UCSD-AML1 (cell line): ENCODE measurements around the gene SAMM50.
"Not testable (repeated sequence)": the region's sequence is repeated elsewhere in the genome, so short reads cannot be mapped to it uniquely, and the experiment has no call there.

Experiments
- DNase-seq: peaks from one replicate; lab custom pipeline; 2025; ENCODE audit not compliant: unreplicated experiment; lab: John Stamatoyannopoulos, UW

The SAMM50 gene

GRCh38 chr22:43999378-43999777 lies 44.1 kb downstream of the SAMM50 start:
- no peak for DNase-seq

DNA sequence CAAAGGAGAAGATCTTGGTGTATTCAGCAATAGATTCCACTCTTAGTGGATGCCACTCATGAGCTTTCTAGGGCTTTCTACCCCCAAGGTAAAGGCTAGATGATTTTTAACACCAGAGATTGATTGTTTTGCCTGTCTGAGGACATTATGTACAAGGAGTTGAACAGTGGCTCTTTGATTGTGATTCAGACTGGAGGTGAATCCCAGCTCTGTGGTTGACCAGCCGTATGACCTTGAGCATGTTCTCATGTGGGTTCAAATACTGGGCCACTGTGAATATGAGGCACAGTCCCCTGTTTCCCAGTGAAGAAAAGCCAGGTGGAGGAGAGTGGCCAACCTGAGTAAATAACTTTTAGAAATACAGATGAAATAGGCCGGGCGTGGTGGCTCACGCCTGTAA lies 44.9 kb downstream of the SAMM50 start:
- no peak for DNase-seq

DNA sequence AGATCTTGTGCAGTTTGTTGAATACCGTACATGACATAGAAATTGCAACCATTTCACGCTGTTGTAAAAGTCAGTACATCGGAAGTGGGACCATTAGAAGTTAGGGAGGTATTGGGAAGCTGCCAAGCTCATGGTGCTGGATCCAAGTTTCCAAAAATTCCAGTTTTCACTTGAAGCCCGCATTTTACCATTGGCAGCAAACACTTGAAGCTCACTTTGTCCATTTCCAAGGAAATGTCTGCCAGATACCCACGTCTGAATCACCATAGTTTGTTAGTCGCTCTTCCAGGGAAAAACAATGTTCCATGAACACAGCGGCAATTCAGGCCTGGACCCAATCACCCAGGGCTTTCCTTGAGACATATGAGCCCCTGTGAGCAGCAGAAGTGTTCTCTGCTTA lies 46.3 kb downstream of the SAMM50 start:
- DNase-seq = no peak

DNA sequence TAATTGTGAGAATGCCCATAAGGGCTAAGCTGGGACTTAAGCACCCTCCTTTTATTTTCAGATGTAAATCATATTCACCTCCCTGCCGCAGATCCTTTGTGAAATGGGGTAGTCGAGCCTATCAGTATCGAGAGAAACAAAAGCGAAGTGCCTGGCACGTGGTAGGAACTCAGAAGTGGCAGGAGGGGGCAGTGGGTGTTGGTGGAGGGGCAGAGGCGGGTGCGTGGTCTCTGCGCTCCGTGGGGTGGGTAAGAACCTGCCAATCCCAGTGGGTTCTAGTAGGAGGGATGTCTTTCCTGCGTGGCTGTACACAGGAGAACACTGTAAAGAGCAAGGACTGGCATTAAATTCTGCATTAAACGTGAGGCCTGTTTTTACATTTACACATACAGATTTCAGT lies 47.1 kb downstream of the SAMM50 start:
- DNase-seq = no peak

GRCh38 chr22:44002997-44003396 lies 47.8 kb downstream of the SAMM50 start:
- no peak for DNase-seq

DNA sequence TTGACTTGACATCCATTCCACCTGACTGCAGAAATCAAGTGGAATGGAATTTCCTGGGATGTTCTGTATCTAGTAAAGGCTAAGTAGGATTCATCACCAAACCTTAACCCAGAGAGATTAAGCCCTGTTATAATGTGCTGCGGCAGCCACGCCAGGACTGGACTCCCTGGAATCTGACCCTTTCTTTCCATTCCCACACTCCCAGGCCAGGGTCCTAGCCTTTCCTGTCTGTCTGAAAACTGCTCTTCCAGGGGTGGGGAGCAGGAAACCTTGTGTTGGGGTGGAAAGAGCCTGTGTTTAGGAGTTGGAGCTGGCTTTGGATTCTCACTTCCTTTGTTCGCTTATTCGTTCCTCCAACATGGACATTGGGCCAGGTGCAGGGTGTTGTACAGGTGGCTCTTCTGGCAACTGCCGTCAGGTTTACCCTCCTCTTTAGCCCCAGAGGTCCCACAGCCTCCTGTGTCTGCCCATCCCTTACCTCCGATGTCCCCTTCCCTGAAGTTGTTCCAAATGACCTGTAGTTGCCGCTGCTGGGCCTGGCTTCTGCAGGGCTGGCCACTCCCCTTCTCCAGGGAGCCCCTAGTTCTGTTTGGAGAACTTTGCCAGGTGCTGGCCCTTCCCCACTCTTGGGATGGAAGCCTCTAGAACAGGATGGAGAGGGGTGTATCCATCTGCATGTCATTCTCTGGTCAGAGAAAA lies 48.3 kb downstream of the SAMM50 start:
- no peak for DNase-seq

- DNase-seq = no peak
Observed at GRCh38 chr22:44004104-44004460, 48.8 kb downstream of the SAMM50 start.

DNA sequence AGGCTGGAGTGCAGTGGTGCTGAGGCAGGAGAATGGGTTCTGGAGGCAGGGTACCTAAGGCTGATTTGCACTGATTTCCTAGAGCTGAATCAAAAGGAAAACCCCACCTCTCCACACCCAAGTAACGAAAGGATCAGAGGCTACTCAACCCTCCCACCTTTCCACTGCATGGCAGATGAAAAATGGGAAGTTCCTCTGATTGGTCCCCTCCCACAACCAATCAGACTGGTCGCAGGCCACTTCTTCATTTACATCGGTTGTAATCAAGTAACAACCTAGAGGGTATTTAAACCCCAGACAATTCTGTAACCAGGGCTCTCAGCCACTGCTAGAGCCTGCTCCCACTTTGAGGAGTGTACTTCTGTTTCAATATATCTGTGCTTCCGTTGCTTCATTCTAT lies 50.3 kb downstream of the SAMM50 start:
- DNase-seq = peak; percentile 42

DNA sequence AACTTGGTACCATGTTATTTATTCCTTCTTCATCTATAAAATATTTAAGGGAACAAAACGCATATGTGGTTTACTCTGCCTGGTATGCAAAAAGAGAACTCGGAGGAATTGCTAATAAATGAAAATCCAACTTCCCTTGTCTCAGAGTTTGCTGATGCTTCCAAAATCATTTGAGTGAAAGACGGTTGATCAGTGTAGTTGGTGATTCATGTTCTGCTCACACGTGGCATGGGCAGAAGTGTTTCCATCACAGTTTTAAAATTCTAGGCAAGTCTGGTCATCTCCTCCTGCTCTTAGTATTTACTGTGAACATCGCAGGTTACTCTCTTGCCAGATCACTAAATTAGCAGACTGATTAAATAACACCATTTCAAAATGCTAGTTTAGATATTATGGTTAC lies 56.9 kb downstream of the SAMM50 start:
- no peak for DNase-seq

DNA sequence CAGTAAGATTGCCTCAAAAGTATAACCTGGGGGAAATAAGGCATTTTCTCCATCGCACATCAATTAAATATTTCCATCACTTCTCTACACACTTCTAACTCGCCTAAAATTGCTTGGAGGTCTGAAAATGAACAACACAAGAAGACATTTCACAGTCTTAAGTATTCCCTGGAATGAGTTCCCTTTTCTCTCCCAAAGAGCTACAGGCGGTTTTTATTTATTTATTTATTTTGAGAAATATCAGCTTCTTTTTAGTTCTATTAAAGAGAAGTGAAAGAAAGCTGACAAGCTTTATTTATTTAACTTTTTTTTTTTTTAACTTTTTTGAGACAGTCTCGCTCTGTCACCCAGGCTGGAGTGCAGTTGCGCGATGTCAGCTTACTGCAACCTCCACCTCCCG lies 57.3 kb downstream of the SAMM50 start:
- DNase-seq = no peak

GRCh38 chr22:44014241-44014640 lies 59.0 kb downstream of the SAMM50 start:
- DNase-seq = no peak

DNA sequence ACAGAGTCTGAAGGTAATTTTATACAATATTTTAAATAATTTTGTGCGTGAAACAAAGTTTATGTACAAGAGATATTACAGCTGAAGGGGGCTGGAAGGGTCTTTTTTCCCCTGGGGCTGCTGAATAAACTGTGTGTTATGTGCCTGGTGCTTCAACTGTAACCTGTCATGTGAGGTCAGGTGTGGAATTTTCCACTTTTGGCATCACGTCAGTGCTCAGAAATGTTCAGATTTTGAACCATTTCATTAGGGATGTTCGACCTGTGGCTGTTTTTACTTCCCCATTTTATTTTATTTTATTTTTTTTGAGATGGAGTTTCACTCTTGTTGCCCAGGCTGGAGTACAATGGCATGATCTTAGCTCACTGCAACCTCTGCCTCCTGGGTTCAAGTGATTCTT lies 61.3 kb downstream of the SAMM50 start:
- DNase-seq = not testable (repeated sequence)

GRCh38 chr22:44018594-44018993 lies 63.4 kb downstream of the SAMM50 start:
- DNase-seq = no peak

GRCh38 chr22:44019416-44019815 lies 64.2 kb downstream of the SAMM50 start:
- no peak for DNase-seq

DNA sequence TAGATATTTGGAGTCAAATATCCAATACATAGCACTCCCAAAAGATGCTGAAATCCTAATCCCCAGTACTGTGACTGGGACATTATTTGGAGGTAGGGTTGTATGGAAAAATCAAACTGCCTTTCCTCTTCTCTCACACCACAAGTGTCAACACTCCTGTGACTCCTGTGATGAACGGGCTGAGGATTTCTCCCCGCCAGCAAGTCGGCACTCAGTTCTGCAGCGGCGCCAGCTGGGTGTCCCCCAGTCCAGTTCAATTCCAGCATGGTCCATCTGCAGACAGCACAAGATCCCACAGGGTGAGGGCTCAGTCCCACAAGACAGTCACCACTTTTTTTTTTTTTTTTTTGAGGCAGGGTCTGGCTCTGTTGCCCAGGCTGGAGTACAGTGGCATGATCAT lies 64.6 kb downstream of the SAMM50 start:
- DNase-seq = no peak

GRCh38 chr22:44020981-44021380 lies 65.7 kb downstream of the SAMM50 start:
- no peak for DNase-seq

- peak; percentile 79 for DNase-seq
Observed at GRCh38 chr22:44023404-44024287, 68.4 kb downstream of the SAMM50 start.

- DNase-seq = peak; percentile 48
Observed at GRCh38 chr22:44024288-44024921, 69.2 kb downstream of the SAMM50 start, which contains the start of gene PARVB. Gene PARVB (plus strand): TSS chr22:44024302. CDS start chr22:44024340, 38 bp downstream.

DNA sequence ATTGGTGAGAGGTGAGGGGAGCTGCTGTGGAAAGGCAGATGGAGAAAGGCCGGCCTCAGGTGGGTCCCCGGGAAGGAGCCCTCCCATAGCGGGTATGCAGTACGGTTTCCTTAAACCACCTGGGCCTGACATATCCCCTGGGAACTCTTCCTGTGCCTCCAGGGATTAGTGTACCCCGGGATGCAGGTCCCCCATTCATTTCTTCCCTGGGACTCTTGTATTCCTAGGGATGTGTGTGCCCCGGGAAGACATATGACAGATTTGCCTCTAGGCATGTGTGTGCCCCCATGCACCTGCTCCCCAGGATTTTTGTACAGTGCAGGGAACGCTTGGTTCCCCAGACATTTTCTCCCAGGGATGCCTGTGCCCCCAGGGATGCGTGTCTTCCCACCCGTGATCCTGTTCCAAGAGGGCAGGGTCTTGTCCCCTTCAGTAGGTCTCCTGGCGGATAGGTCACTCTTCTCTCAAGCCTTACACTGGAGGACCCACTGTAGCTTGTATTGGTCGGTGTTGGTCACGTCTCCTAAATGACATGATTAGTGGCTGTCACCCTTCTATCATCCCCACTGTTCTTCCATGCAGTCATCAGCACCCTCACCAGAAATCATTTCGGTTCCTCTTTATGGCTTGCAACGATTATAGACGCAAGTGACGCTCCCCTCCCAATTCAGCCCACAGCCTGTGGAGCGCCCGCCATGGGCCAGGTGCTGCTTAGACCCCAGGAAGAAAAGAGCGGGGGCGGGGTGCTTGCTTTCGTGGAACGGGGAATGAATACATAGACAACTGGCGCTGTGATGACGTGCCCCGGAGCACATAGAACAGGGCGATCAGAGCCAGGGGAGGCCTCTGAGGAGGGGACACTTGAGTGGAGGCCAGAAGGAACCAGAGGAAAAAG lies 70.2 kb downstream of the SAMM50 start:
- peak; percentile 69 for DNase-seq

- peak; percentile 71 for DNase-seq
Observed at GRCh38 chr22:44026066-44026629, 70.9 kb downstream of the SAMM50 start.
